PC-9 (cell line): ENCODE results near the gene MYO16. TPM values are rescaled to one million over a fixed set of nuclear protein-coding genes. Genes with fewer than 3 reads are reported as not detected.

Experiments
- BruUV-seq: library from RNA; stranded (reverse); fragments of 400-500 nt; replicated peaks from 2 replicates; lab custom pipeline; 2021; lab: Mats Ljungman, UMichigan
- CTCF ChIA-PET: fragments of 300-600 bp; sonication (Branson Sonifier 250); formaldehyde crosslinking; loops from one replicate; lab custom pipeline; 2022; ENCODE audit warnings: antibody characterized with exemption; lab: Charles Lee
- POLR2A ChIA-PET: fragments of 300-600 bp; sonication (Branson Sonifier 250); formaldehyde crosslinking; loops from one replicate; lab custom pipeline; 2022; ENCODE audit warnings: antibody characterized with exemption; ENCODE audit not compliant: unreplicated experiment; lab: Charles Lee
- DNase-seq, 2 experiments: peaks; one replicate each; pipeline versions ENCODE4 v3.0.0 to v3.0.0-alpha.2; 2015 to 2022; ENCODE audit warnings: mixed read lengths in 1 of 2
- H2AFZ ChIP-seq: fragments of 200-600 bp; sonication (generic); 2 replicates; pipeline ENCODE4 v1.8.1; 2017; ENCODE audit warnings: antibody characterized with exemption
- H3F3A ChIP-seq: fragments of 200-600 bp; sonication (generic); 2 replicates; pipeline ENCODE4 v1.8.1; 2017; ENCODE audit warnings: antibody characterized with exemption, mild to moderate bottlenecking, low read depth; ENCODE audit not compliant: insufficient read depth
- H3K27ac ChIP-seq: fragments of 200-600 bp; sonication (generic); 2 replicates; pipeline ENCODE4 v1.6.1; 2016; ENCODE audit warnings: mixed run types
- H3K27me3 ChIP-seq: fragments of 200-600 bp; sonication (generic); 2 replicates; pipeline ENCODE4 v1.6.1; 2016; ENCODE audit warnings: low read depth, mixed run types; ENCODE audit not compliant: insufficient read depth
- H3K36me3 ChIP-seq: fragments of 200-600 bp; sonication (generic); 2 replicates; pipeline ENCODE4 v1.6.1; 2016; ENCODE audit warnings: low read depth, mixed run types
- H3K4me1 ChIP-seq: fragments of 200-600 bp; sonication (generic); replicated peaks from 2 replicates; pipeline ENCODE4 v1.6.1; 2016; ENCODE audit warnings: mixed run types; ENCODE audit not compliant: insufficient read depth
- H3K4me2 ChIP-seq: fragments of 200-600 bp; sonication (generic); 2 replicates; pipeline ENCODE4 v1.6.1; 2017; ENCODE audit warnings: mixed run types
- H3K4me3 ChIP-seq: fragments of 200-600 bp; sonication (generic); 2 replicates; pipeline ENCODE4 v1.6.1; 2016; ENCODE audit warnings: mixed run types
- H3K79me2 ChIP-seq: fragments of 200-600 bp; sonication (generic); 2 replicates; pipeline ENCODE4 v1.6.1; 2017; ENCODE audit warnings: low read depth, mixed run types
- H3K9me2 ChIP-seq: fragments of 200-600 bp; sonication (generic); 2 replicates; pipeline ENCODE4 v1.8.1; 2017; ENCODE audit warnings: mild to moderate bottlenecking; ENCODE audit not compliant: insufficient read depth
- H3K9me3 ChIP-seq: fragments of 200-600 bp; sonication (generic); 2 replicates; pipeline ENCODE4 v1.8.1; 2016; ENCODE audit warnings: low read depth; ENCODE audit not compliant: insufficient read depth
- H4K20me1 ChIP-seq: fragments of 200-600 bp; sonication (generic); 2 replicates; pipeline ENCODE4 v1.8.1; 2017; ENCODE audit not compliant: insufficient read depth
- CTCF ChIP-seq: fragments of 200-600 bp; sonication (generic); conservative IDR thresholded peaks from 2 replicates; pipeline ENCODE4 v1.6.1; 2017; ENCODE audit warnings: mixed run types, antibody characterized with exemption, mild to moderate bottlenecking, moderate library complexity
- EZH2 ChIP-seq: fragments of 200-600 bp; sonication (generic); IDR thresholded peaks from 2 replicates; pipeline ENCODE4 v1.8.0; 2017; ENCODE audit warnings: antibody characterized with exemption, low read depth
- intact Hi-C: fragments of 100-400 bp; cut with micrococcal nuclease; formaldehyde crosslinking; loops from one replicate; pipeline ENCODE4 v1.10.0; 2022; ENCODE audit not compliant: unreplicated experiment
- total RNA-seq: library from RNA; stranded (reverse); gene quantifications from 2 replicates; pipeline ENCODE4 v1.2.3, GENCODE V29; 2021

Gene MYO16
- total RNA-seq, 1 experiment from 2014 or later, result 0.59 TPM

- Histone ChIP-seq H3K4me2 (no peak overlapping the region), H3K79me2 (peaks cover 12% of the 10 kb centered on the region; the same call in 1 of the 2 replicates), H4K20me1 (no peaks in the 10 kb centered on the region), H3K4me3 (no peak overlapping the region), H3K9me2 (no peaks in the 10 kb centered on the region), H2AFZ (no peak overlapping the region), H3K27ac (no peak overlapping the region), H3K9me3 (no peaks in the 10 kb centered on the region; the same call in 1 of the 2 replicates), H3K4me1 (peaks cover 18% of the 10 kb centered on the region), H3K36me3 (peaks cover 18% of the 10 kb centered on the region), H3K27me3 (no peaks in the 10 kb centered on the region), H3F3A (peaks cover 24% of the 10 kb centered on the region)
- BruUV-seq, result no TSS peak
- no peak for DNase-seq
- CTCF ChIA-PET, result no interaction called here
- intact Hi-C loops, result no loop called here
- TF ChIP-seq CTCF, result no peak
- TF ChIP-seq EZH2, result no peak
- POLR2A ChIA-PET, result no interaction called here
Measured at GRCh38 chr13:109207622-109208021, 578.2 kb downstream of the MYO16 start.

GRCh38 chr13:109208522-109208921 lies 579.1 kb downstream of the MYO16 start:
- peaks cover 18% of the 10 kb centered on the region for H3K4me1 ChIP-seq
- no peaks in the 10 kb centered on the region for H3K9me3 ChIP-seq
- CTCF ChIA-PET, result no interaction called here
- H3K27me3 ChIP-seq, result no peaks in the 10 kb centered on the region
- no peak overlapping the region for H3K4me3 ChIP-seq
- H3K79me2 ChIP-seq, result peaks cover 12% of the 10 kb centered on the region; the same call in 1 of the 2 replicates
- TF ChIP-seq EZH2 (no peak), CTCF (no peak)
- H4K20me1 ChIP-seq, result no peaks in the 10 kb centered on the region
- no peak overlapping the region for H3K4me2 ChIP-seq
- no peak overlapping the region for H3K27ac ChIP-seq
- POLR2A ChIA-PET, result no interaction called here
- H3K9me2 ChIP-seq, result no peaks in the 10 kb centered on the region
- BruUV-seq, result no TSS peak
- H2AFZ ChIP-seq, result no peak overlapping the region
- peaks cover 18% of the 10 kb centered on the region for H3K36me3 ChIP-seq
- intact Hi-C loops, result no loop called here
- no peak for DNase-seq
- peaks cover 26% of the 10 kb centered on the region for H3F3A ChIP-seq

- no peaks in the 10 kb centered on the region for H3K9me2 ChIP-seq
- BruUV-seq, result no TSS peak
- POLR2A ChIA-PET, result no interaction called here
- H3K4me1 ChIP-seq, result peaks cover 18% of the 10 kb centered on the region
- peaks cover 12% of the 10 kb centered on the region; the same call in 1 of the 2 replicates for H3K79me2 ChIP-seq
- H3F3A ChIP-seq, result peaks cover 28% of the 10 kb centered on the region
- intact Hi-C loops, result no loop called here
- no peak overlapping the region for H2AFZ ChIP-seq
- CTCF ChIA-PET, result no interaction called here
- H3K4me3 ChIP-seq, result no peak overlapping the region
- H4K20me1 ChIP-seq, result no peaks in the 10 kb centered on the region
- no peak for DNase-seq
- no peaks in the 10 kb centered on the region for H3K27me3 ChIP-seq
- H3K9me3 ChIP-seq, result no peaks in the 10 kb centered on the region
- peaks cover 26% of the 10 kb centered on the region for H3K36me3 ChIP-seq
- TF ChIP-seq CTCF (no peak), EZH2 (no peak)
- H3K4me2 ChIP-seq, result no peak overlapping the region
- H3K27ac ChIP-seq, result no peak overlapping the region
Measured at GRCh38 chr13:109209526-109209925, 580.1 kb downstream of the MYO16 start.
